Stimulated activated CD4-positive, alpha-beta T cell treated with anti-CD3 and anti-CD28 coated beads, Interleukin-12 subunit alpha, Interleukin-12 subunit beta, amount 100 ng/mL, for 48 hours (primary cell): ENCODE data around the gene ACO2.
"Not testable (repeated sequence)": the region's sequence is repeated elsewhere in the genome, so short reads cannot be mapped to it uniquely, and the experiment has no call there.

Experiments
- DNase-seq, 3 donors: peaks; one replicate each; pipeline ENCODE4 v3.0.0-alpha.2; 2020; ENCODE audit warnings: low read depth in 2 of 3, low spot score in 1 of 3

Gene ACO2

DNA sequence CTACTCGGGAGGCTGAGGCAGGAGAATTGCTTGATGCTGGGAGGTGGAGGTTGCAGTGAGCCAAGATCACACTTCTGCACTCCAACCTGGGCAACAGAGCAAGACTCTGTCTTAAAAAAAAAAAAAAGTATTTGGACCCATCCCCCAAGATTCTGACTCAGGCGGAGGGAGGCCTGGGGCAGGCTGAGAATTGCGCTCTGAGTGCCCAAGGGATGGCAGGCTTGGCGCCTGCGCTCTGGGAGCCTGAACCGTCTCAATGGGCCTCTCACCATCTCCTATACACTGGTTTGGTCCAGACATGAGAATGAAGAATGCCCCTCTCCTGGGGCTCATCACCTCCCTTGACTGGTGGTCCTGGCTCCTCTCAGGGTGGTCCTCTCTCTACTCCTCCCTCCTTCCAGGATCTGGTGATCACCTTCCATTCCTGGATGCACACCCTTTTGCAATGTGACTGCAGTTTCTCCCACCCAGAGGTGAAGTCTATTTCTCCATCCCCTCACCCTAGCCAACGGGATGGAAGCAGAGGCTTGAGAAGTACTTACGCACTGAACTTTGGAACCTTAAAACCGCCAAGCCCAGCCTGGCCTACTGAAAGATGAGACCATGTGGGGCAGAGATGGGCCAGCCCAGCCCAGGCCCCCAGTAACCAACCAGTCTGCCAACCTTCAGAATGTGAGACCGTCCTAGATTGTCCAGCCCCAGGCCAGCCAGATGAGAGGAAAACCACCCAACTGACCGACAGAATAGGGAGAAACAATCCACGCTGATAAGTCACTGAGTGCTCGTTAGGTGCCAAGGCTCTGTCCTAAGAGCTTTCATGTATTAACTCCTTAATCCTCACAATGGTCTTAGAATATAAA is 70.5 kb downstream of the ACO2 start:
- DNase-seq = no peak

DNA sequence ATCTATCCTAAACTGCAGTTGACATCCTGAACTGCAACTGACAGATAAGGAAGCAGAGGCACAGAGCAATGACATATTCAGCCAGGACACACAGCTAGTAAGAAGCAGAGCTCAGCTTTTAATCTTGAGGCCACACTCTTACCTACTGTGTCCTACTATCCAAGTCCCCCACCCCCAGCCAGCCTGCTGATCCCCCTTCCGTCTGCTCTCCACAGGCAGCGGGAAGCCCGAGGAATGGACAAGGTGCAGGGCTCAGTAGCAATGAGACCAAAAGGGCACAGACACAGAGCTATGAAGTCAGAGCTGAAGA is 71.0 kb downstream of the ACO2 start:
- DNase-seq = no peak

DNA sequence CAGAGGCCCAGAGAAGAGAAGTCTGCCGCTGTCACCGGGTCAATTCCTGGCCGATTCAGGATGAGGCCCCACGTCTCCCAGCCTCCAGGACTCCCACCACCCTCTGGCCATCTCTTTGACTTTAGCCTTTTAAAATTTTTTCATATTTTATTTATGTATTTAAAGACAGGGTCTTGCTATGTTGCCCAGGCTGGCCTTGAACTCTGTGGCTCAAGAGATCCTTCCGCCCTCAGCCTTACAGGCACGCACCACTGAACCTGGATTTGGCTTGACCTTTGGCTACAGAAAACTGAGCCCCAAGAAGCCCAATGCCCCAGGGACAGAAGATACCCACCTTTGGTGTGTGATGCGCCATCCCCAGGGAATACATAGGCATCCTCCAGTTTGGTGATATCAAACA is 71.4 kb downstream of the ACO2 start:
- DNase-seq = no peak

- DNase-seq = no peak
Measured at GRCh38 chr22:41541484-41541883, 72.6 kb downstream of the ACO2 start.

- no peak for DNase-seq
Measured at GRCh38 chr22:41542224-41542623, 73.3 kb downstream of the ACO2 start.

GRCh38 chr22:41543854-41544670 is 75.1 kb downstream of the ACO2 start, which contains the start of gene POLR3H:
Gene POLR3H, minus strand, starts transcription at chr22:41544470. Its CDS starts 369 bp downstream, at chr22:41544101.
- peak; percentile 91 to 99 (median 95) for DNase-seq

GRCh38 chr22:41544671-41545476 is 76.0 kb downstream of the ACO2 start:
- DNase-seq = no peak

- DNase-seq = no peak
Measured at GRCh38 chr22:41548830-41549211, 79.9 kb downstream of the ACO2 start.

DNA sequence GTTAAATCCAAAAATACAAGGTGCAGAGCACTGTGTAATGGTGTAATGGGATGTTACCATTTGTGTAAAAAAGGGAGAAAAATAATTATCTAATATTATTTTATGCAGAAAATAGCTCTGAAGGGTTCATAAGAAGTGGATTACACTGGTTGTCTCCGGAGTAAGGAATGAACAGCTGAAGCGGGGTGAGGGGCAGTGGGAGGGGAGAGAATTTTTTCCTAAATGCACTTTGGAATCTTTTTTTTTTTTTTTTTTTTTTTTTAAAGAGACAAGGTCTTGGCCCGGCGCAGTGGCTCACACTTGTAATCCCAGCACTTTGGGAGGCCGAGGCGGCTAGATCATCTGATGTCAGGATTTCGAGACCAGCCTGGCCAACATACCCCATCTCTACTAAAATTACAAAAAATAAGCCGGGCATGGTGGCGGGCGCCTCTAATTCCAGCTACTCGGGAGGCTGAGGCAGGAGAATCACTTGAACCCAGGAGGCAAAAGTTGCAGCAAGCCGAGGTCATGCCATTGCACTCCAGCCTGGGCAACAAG is 82.1 kb downstream of the ACO2 start:
- DNase-seq = no peak

GRCh38 chr22:41551877-41552582 is 83.1 kb downstream of the ACO2 start:
- no peak for DNase-seq

- no peak for DNase-seq
Measured at GRCh38 chr22:41555325-41555982, 86.5 kb downstream of the ACO2 start.

DNA sequence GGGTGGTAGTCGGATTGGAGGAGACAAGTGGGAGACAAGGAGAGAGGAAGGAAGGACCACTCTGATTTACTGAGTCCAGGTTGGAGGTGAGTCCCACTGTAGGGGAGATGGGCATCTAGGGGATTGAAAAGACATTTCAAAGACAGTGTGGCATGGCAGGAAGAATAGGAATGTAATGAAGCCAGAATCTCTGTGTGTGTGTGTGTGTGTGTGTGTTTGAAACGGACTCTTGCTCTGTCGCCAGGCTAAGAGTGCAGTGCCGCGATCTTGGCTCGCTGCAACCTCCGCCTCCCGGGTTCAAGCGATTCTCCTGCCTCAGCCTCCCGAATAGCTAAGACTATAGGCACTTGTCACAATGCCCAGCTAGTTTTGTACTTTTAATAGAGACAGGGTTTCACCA is 87.6 kb downstream of the ACO2 start:
- DNase-seq = no peak

DNA sequence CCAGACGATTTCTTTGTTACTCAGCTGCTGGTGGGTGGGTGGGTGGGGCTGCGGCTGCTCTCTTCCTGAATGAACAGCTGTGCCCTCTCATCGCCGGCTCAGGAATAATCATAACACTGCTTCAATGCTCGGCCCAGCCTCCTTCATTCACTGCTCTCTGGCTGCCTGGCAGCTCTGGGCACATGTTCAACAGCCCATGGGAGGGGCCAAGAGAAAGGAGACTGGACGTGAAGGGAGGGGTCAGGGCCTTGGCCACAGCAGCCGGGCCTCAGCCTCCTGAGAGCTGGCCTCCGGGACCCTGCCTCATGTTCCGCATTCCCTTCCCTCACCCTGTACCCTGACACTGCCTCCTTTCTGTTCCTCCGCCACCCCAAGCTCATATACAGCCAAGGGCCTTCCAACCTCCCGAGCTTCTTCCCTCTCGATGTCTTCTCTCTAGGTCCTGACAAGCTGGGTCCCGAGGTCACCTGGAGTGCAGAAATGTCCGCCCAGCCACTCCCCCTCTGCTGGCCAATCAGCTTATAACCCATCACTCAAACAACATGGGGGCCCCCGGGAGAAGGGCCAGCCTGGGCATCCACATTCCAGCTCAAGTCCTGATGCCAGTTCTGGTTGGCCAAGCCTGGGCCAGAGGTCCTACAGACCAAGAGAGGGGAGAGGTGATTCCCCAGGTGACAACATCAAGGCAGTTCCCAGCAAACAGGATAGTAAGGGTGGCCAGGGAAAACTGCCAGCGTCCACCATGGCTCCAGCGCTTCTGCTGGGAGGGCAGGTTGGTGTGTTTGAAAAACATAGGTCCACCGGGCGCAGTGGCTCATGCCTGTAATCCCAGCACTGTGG is 88.7 kb downstream of the ACO2 start:
- peak in 1 of 3 donors; percentile 12 for DNase-seq

DNA sequence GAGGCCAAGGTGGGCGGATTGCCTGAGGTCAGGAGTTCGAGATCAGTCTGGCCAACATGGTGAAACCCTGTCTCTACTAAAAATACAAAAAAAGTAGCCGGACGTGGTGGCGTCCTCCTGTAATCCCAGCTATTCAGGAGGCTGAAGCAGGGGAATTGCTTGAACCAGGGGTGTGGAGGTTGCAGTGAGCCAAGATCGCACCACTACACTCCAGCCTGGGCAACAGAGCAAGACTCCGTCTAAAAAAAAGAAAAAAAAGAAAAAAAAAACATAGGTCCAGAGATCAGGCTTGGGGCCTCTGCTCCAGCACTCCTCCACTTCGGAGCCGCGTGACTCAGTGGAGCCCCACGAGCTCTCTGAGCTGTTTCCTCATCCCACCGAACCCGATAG is 89.3 kb downstream of the ACO2 start:
- DNase-seq = not testable (repeated sequence)

GRCh38 chr22:41560095-41560471 is 91.2 kb downstream of the ACO2 start:
- DNase-seq = no peak

DNA sequence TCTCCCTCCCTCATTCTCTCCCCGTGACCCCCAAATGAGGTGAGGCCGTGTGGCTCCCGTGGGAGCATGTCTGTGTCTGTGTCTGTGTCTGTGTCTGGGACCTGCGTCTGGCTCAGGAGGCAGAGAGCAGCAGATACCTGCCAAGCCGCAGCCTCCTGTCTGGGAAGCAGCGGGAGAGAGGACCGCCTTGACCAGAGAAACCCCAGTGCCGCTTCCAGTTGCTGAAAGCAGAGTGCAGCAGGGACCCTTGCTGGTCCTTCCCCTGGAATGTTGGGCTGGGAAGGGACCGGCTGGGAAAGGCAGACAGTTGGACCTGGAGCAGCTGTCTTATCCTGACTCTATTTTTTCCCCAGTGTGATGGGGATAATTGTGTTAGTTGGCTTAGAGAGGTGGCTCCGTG is 92.4 kb downstream of the ACO2 start:
- no peak for DNase-seq

GRCh38 chr22:41561788-41562187 is 92.9 kb downstream of the ACO2 start:
- DNase-seq = no peak

DNA sequence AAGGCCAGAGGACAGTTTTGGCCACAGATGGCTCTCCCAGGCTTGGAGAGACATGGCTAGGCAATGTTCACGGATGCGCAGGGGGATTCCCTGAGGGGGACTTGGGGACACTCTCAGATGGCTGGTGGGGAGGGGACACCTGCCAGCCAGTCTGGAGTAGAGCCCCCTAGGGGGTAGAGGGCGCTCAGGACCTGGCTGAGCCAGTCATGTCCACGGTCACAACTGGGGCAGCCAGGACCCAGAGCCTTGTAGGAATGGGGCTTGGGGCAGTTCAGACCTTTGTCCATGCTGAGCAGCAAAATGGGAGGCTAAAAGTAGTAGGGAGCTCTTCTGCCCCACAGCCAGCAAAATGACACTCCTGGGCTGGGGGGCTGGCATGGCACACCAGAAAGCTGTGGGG is 93.5 kb downstream of the ACO2 start:
- DNase-seq = no peak

GRCh38 chr22:41563051-41563711 is 94.3 kb downstream of the ACO2 start:
- no peak for DNase-seq
